H1 (cell line): ENCODE measurements around the gene ACER3. TPM values are rescaled to one million over a fixed set of nuclear protein-coding genes. Genes with fewer than 3 reads are reported as not detected.
A peak's percentile ranks its signal among the peaks of the same experiment; 100 is the strongest.

Source experiments
- CTCF ChIA-PET: fragments of 300-600 bp; sonication (Branson Sonifier 250); formaldehyde crosslinking; loops from one replicate; lab custom pipeline; 2021; ENCODE audit not compliant: partially characterized antibody; lab: Charles Lee
- POLR2A ChIA-PET: fragments of 300-600 bp; sonication (Branson Sonifier 250); formaldehyde crosslinking; loops from one replicate; lab custom pipeline; 2021; ENCODE audit warnings: inconsistent platforms; ENCODE audit not compliant: partially characterized antibody; lab: Charles Lee
- DNase-seq, 2 experiments: peaks; one replicate each; pipeline versions ENCODE4 v3.0.0 to v3.0.0-alpha.2; 2010 to 2022; ENCODE audit warnings: low spot score in 2 of 2, low read depth in 1 of 2, mixed read lengths in 1 of 2
- FAIRE-seq: peaks from 2 replicates; lab custom pipeline; 2011; peaks lifted over from hg19 to GRCh38; lab: Jason Lieb, UNC
- H2AFZ ChIP-seq: 2 replicates; pipeline ENCODE4 v1.8.1; 2012; ENCODE audit warnings: low read length, inconsistent platforms
- H2AK5ac ChIP-seq: 2 replicates; pipeline ENCODE4 v1.6.1; 2013; ENCODE audit warnings: low read depth, low read length
- H2BK120ac ChIP-seq: replicated peaks from 2 replicates; pipeline ENCODE3; 2013; ENCODE audit warnings: low read depth, low read length, inconsistent platforms
- H2BK12ac ChIP-seq: 2 replicates; pipeline ENCODE4 v1.6.1; 2013; ENCODE audit warnings: low read depth, low read length
- H2BK15ac ChIP-seq: 2 replicates; pipeline ENCODE4 v1.6.1; 2013; ENCODE audit warnings: low read length
- H2BK20ac ChIP-seq: 2 replicates; pipeline ENCODE4 v1.6.1; 2013; ENCODE audit warnings: low read length
- H2BK5ac ChIP-seq: 2 replicates; pipeline ENCODE4 v1.6.1; 2013; ENCODE audit warnings: low read depth, low read length
- H3K14ac ChIP-seq: 2 replicates; pipeline ENCODE4 v1.6.1; 2013; ENCODE audit warnings: inconsistent platforms; ENCODE audit not compliant: insufficient read length
- H3K18ac ChIP-seq: 2 replicates; pipeline ENCODE4 v1.6.1; 2013; ENCODE audit warnings: low read length; ENCODE audit errors: extremely low read depth
- H3K23ac ChIP-seq: 2 replicates; pipeline ENCODE4 v1.6.1; 2013; ENCODE audit warnings: inconsistent platforms; ENCODE audit not compliant: insufficient read length
- H3K23me2 ChIP-seq: 2 replicates; pipeline ENCODE4 v1.6.1; 2013; ENCODE audit warnings: low read depth, low read length
- H3K27ac ChIP-seq: 2 replicates; pipeline ENCODE4 v1.6.1; 2011; ENCODE audit warnings: low read depth, low read length, inconsistent platforms
- H3K27me3 ChIP-seq, 4 experiments: replicated peaks in 1 of 4; 1 replicate in 1 of 4; 2 replicates in 3 of 4; pipeline versions ENCODE4 v1.6.1 to v1.8.1; 2011 to 2013; ENCODE audit warnings: low read length in 3 of 4, mild to moderate bottlenecking in 3 of 4, inconsistent platforms in 2 of 4, mixed read lengths in 2 of 4, moderate library complexity in 1 of 4; ENCODE audit not compliant: control insufficient read depth in 3 of 4, insufficient read depth in 3 of 4; ENCODE audit errors: extremely low read depth in 1 of 4
- H3K36me3 ChIP-seq, 4 experiments: 2 replicates each; pipeline versions ENCODE4 v1.6.1 to v1.8.1; 2011 to 2013; ENCODE audit warnings: mild to moderate bottlenecking in 4 of 4, low read length in 3 of 4, moderate library complexity in 2 of 4, control low read depth in 1 of 4, inconsistent platforms in 1 of 4; ENCODE audit not compliant: insufficient read depth in 4 of 4, control insufficient read depth in 2 of 4
- H3K4ac ChIP-seq: replicated peaks from 2 replicates; pipeline ENCODE3; 2013; ENCODE audit warnings: low read length, low read depth, mixed read lengths, inconsistent platforms; ENCODE audit not compliant: insufficient read length
- H3K4me1 ChIP-seq, 4 experiments: replicated peaks in 1 of 4; 1 replicate in 1 of 4; 2 replicates in 3 of 4; pipeline versions ENCODE4 v1.6.1 to v1.8.1; 2011 to 2013; ENCODE audit warnings: low read length in 3 of 4, inconsistent platforms in 2 of 4, mixed read lengths in 1 of 4; ENCODE audit not compliant: insufficient read depth in 4 of 4, control insufficient read depth in 3 of 4
- H3K4me2 ChIP-seq, 2 experiments: 2 replicates each; pipeline versions ENCODE4 v1.6.1 to v1.8.1; 2011 to 2013; ENCODE audit warnings: low read depth in 2 of 2, low read length in 2 of 2, control low read depth in 1 of 2, inconsistent platforms in 1 of 2, mild to moderate bottlenecking in 1 of 2; ENCODE audit not compliant: insufficient read depth in 1 of 2
- H3K4me3 ChIP-seq, 4 experiments: fragments of 200-600, 300-600 bp in 1 of 4; sonication (generic), shearing (Covaris generic), sonication (Bioruptor Twin) in 1 of 4; 2 replicates each; pipeline versions ENCODE4 v1.5.1 to v1.8.1; 2011 to 2016; ENCODE audit warnings: low read length in 4 of 4, low read depth in 3 of 4, control low read depth in 2 of 4, inconsistent platforms in 2 of 4, mild to moderate bottlenecking in 2 of 4, mixed read lengths in 1 of 4, moderate library complexity in 1 of 4; ENCODE audit not compliant: insufficient read depth in 2 of 4; ENCODE audit errors: extremely low read depth in 1 of 4
- H3K56ac ChIP-seq: replicated peaks from 2 replicates; pipeline ENCODE3; 2013; ENCODE audit warnings: low read depth, mild to moderate bottlenecking, mixed read lengths, low read length, inconsistent platforms; ENCODE audit not compliant: insufficient read length
- H3K79me1 ChIP-seq: 2 replicates; pipeline ENCODE4 v1.6.1; 2013; ENCODE audit warnings: low read depth, low read length, control low read depth
- H3K79me2 ChIP-seq, 2 experiments: 2 replicates each; pipeline versions ENCODE4 v1.6.1 to v1.8.1; 2012 to 2013; ENCODE audit warnings: low read length in 2 of 2, mild to moderate bottlenecking in 2 of 2, inconsistent platforms in 1 of 2; ENCODE audit not compliant: insufficient read depth in 2 of 2, control insufficient read depth in 1 of 2
- H3K9ac ChIP-seq, 4 experiments: replicated peaks in 1 of 4; 1 replicate in 1 of 4; 2 replicates in 3 of 4; pipeline versions ENCODE4 v1.6.1 to v1.8.1; 2011 to 2013; ENCODE audit warnings: low read depth in 3 of 4, low read length in 3 of 4, control low read depth in 2 of 4, mild to moderate bottlenecking in 2 of 4, moderate library complexity in 2 of 4, inconsistent platforms in 1 of 4; ENCODE audit errors: extremely low read depth in 1 of 4
- H3K9me3 ChIP-seq, 2 experiments: 2 replicates each; pipeline versions ENCODE4 v1.6.1 to v1.8.1; 2012 to 2013; ENCODE audit warnings: mild to moderate bottlenecking in 2 of 2, moderate library complexity in 2 of 2, control low read depth in 1 of 2, inconsistent platforms in 1 of 2, low read depth in 1 of 2, low read length in 1 of 2, mixed read lengths in 1 of 2; ENCODE audit not compliant: insufficient read depth in 2 of 2
- H4K20me1 ChIP-seq, 2 experiments: replicated peaks in 1 of 2; 2 replicates each; pipeline versions ENCODE3 to v1.8.1; 2011 to 2013; ENCODE audit warnings: inconsistent platforms in 2 of 2, low read length in 2 of 2, mild to moderate bottlenecking in 1 of 2; ENCODE audit not compliant: insufficient read depth in 2 of 2, control insufficient read depth in 1 of 2
- H4K5ac ChIP-seq: 2 replicates; pipeline ENCODE4 v1.6.1; 2013; ENCODE audit warnings: low read length, low read depth, mixed read lengths, inconsistent platforms; ENCODE audit not compliant: insufficient read length
- H4K8ac ChIP-seq: 2 replicates; pipeline ENCODE4 v1.8.0; 2013; ENCODE audit warnings: mild to moderate bottlenecking, moderate library complexity, low read length, inconsistent platforms; ENCODE audit not compliant: insufficient read depth; ENCODE audit errors: extremely low read depth
- H4K91ac ChIP-seq: replicated peaks from 2 replicates; pipeline ENCODE3; 2013; ENCODE audit warnings: low read length, mixed read lengths, inconsistent platforms; ENCODE audit not compliant: insufficient read length
- BCL11A ChIP-seq, 2 experiments: IDR thresholded peaks; one replicate each; pipeline ENCODE4 v1.6.1; 2011; ENCODE audit warnings: low read depth in 2 of 2, low read length in 2 of 2, mild to moderate bottlenecking in 2 of 2
- CBX8 ChIP-seq: fragments of 300-800, 300-1000 bp; sonication (generic); IDR thresholded peaks from 2 replicates; pipeline ENCODE4 v1.7.1; 2016; ENCODE audit warnings: low read depth, low read length, borderline replicate concordance
- CHD1 ChIP-seq: IDR thresholded peaks from 2 replicates; pipeline ENCODE4 v1.6.1; 2012; ENCODE audit warnings: low read depth, low read length, improper control_type of control experiment
- CTCF ChIP-seq, 3 experiments: IDR thresholded peaks; 1 replicate in 2 of 3; 2 replicates in 1 of 3; pipeline versions ENCODE4 v1.5.1 to v1.6.1; 2011; ENCODE audit warnings: low read length in 3 of 3, mild to moderate bottlenecking in 3 of 3, inconsistent platforms in 2 of 3, low read depth in 1 of 3, moderate library complexity in 1 of 3; ENCODE audit not compliant: insufficient read depth in 1 of 3; ENCODE audit errors: control extremely low read depth in 1 of 3
- POLR2A ChIP-seq, 2 experiments: IDR thresholded peaks; 1 replicate in 1 of 2; 2 replicates in 1 of 2; pipeline ENCODE4 v1.6.1; 2011; ENCODE audit warnings: low read depth in 2 of 2, low read length in 2 of 2, mild to moderate bottlenecking in 2 of 2; ENCODE audit errors: control extremely low read depth in 1 of 2
- POLR2AphosphoS5 ChIP-seq: IDR thresholded peaks from 2 replicates; pipeline ENCODE4 v1.6.1; 2011; ENCODE audit warnings: low read depth, low read length
- RAD21 ChIP-seq, 2 experiments: IDR thresholded peaks in 1 of 2; conservative IDR thresholded peaks in 1 of 2; 2 replicates each; pipeline ENCODE4 v1.6.1; 2011; ENCODE audit warnings: low read depth in 2 of 2, low read length in 2 of 2, improper control_type of control experiment in 1 of 2, inconsistent platforms in 1 of 2, mild to moderate bottlenecking in 1 of 2, moderate library complexity in 1 of 2
- RFX5 ChIP-seq: IDR thresholded peaks from 2 replicates; pipeline ENCODE4 v1.6.1; 2011; ENCODE audit warnings: low read depth, low read length, improper control_type of control experiment, borderline replicate concordance
- RNF2 ChIP-seq: fragments of 200-900, 300-1000 bp; sonication (generic); IDR thresholded peaks from 2 replicates; pipeline ENCODE4 v1.7.1; 2016; ENCODE audit warnings: borderline replicate concordance, low read depth, mild to moderate bottlenecking, antibody characterized with exemption, low read length; ENCODE audit not compliant: poor library complexity, severe bottlenecking; ENCODE audit errors: missing control alignments
- SUZ12 ChIP-seq: fragments of 200-600 bp; sonication (generic); IDR thresholded peaks from 2 replicates; pipeline ENCODE4 v1.6.1; 2012; ENCODE audit warnings: mild to moderate bottlenecking, inconsistent platforms, low read length, moderate library complexity, mixed read lengths
- TBP ChIP-seq: IDR thresholded peaks from 2 replicates; pipeline ENCODE4 v1.6.1; 2011; ENCODE audit warnings: low read depth, low read length, improper control_type of control experiment
- ZNF274 ChIP-seq: IDR thresholded peaks from 2 replicates; pipeline ENCODE4 v1.7.0; 2012; ENCODE audit warnings: low read length, borderline replicate concordance; ENCODE audit errors: extremely low read depth
- polyA plus RNA-seq, 7 experiments: library from polyadenylated mRNA; depleted of rRNA in 3 of 7; stranded (reverse) in 5 of 7; unstranded in 2 of 7; fragments of >200 nt in 5 of 7; fragments of 200-250 nt in 2 of 7; gene quantifications; 1 replicate in 5 of 7; 2 replicates in 1 of 7; 4 replicates in 1 of 7; pipeline versions ENCODE4 v1.2.1 to v1.2.3, GENCODE V29; 2011 to 2013; ENCODE audit warnings: missing spikeins in 2 of 7, mixed read lengths in 2 of 7
- total RNA-seq: library from RNA; stranded (reverse); fragmentation: NEBNext Ultra II Directional; extraction: Animal tissue kit (Norgen Biotek cat#: 25700); gene quantifications from 2 replicates; pipeline ENCODE4 v1.2.1, GENCODE V29; 2021

The ACER3 gene
- total and polyA plus RNA-seq, 2 of the 8 experiments (the other 6 are each of a cell fraction or from before 2014, with no cell fraction given): 5.7 to 16.2 TPM

DNA sequence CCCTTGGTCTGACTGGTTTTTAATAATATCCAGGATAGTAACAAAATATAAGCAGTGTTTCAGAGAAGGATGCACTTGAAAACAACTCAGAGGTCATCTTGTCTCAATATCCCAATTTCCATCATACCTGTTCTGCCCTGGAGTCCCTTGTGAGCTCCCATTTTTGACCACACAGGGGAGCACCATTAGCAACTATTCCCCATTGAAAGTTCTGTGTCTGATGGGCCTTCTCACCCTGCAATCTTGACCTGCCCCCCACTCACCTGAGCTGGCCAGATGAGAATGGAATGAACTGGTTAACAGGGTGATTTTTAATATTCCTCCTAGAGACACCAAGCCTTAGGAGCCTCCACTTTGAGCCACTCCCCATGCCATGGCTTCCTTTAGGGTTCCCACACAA, 202.2 kb downstream of the ACER3 start:
- H2BK12ac ChIP-seq: no peak overlapping the region
- no peak overlapping the region for H4K5ac ChIP-seq
- H2AFZ ChIP-seq: no peak overlapping the region
- H3K79me2 ChIP-seq: no peaks in the 10 kb centered on the region
- DNase-seq: no peak
- H3K27ac ChIP-seq: no peak overlapping the region
- no peak overlapping the region for H3K4me3 ChIP-seq
- H2BK20ac ChIP-seq: no peak overlapping the region
- no peak for TF ChIP-seq TBP
- no peak for TF ChIP-seq SUZ12
- TF ChIP-seq CHD1: no peak
- no peak for TF ChIP-seq RFX5
- peak; percentile 16 to 50; a peak in 3 of 4 replicates for TF ChIP-seq RAD21 (IDR thresholded peaks at IDR 0.05 in 1 of 2, conservative IDR thresholded peaks at IDR 0.05 in 1 of 2; ENCODE audit: low read depth in 2 of 2, low read length in 2 of 2)
- no peak for TF ChIP-seq POLR2A (IDR thresholded peaks at IDR 0.05; ENCODE audit: control extremely low read depth in 1 of 2, low read depth in 2 of 2, low read length in 2 of 2)
- no peak for TF ChIP-seq POLR2AphosphoS5
- peak; percentile 24 to 51 (median 42) for TF ChIP-seq CTCF (IDR thresholded peaks at IDR 0.05; ENCODE audit: control extremely low read depth in 1 of 3, insufficient read depth in 1 of 3, low read depth in 1 of 3, low read length in 3 of 3)
- TF ChIP-seq ZNF274: no peak
- TF ChIP-seq RNF2: no peak
- TF ChIP-seq BCL11A (IDR thresholded peaks at IDR 0.05; ENCODE audit: low read depth in 2 of 2, low read length in 2 of 2): no peak
- no peak for TF ChIP-seq CBX8
- H4K20me1 ChIP-seq: no peaks in the 10 kb centered on the region
- peaks cover 0 to 3% (median 0%) of the 10 kb centered on the region in 4 experiments; a peak in 3 of 7 replicates for H3K27me3 ChIP-seq
- no peak overlapping the region for H3K4ac ChIP-seq
- no peak overlapping the region for H3K18ac ChIP-seq
- H3K23me2 ChIP-seq: peaks cover 13% of the 10 kb centered on the region
- no peak overlapping the region for H3K14ac ChIP-seq
- no peak overlapping the region for H3K56ac ChIP-seq
- peaks cover 0 to 7% (median under 1%) of the 10 kb centered on the region in 4 experiments; a peak in 4 of 7 replicates for H3K4me1 ChIP-seq
- H2BK15ac ChIP-seq: no peak overlapping the region
- no peaks in the 10 kb centered on the region for H3K79me1 ChIP-seq
- H2AK5ac ChIP-seq: no peak overlapping the region
- H4K8ac ChIP-seq: no peak overlapping the region
- no peak overlapping the region for H3K4me2 ChIP-seq
- no peaks in the 10 kb centered on the region for H3K36me3 ChIP-seq
- no peak overlapping the region for H3K23ac ChIP-seq
- ChIA-PET POLR2A (interaction anchor here (0.8 to 1.0 kb wide), 3 partner anchors 10 to 675 kb away, joined by 3 read pairs; no protein-coding TSS in a partner anchor), CTCF (interaction anchor here (0.6 to 5.2 kb wide), 26 partner anchors 10 to 992 kb away, joined by 3 to 80 read pairs (median 6); partner anchors contain the start of gene OMP)
- H3K9ac ChIP-seq: no peak overlapping the region
- H4K91ac ChIP-seq: no peak overlapping the region
- FAIRE-seq: no peak
- no peak overlapping the region for H2BK5ac ChIP-seq
- no peaks in the 10 kb centered on the region for H3K9me3 ChIP-seq
- no peak overlapping the region for H2BK120ac ChIP-seq
